Effector CD8-positive, alpha-beta T cell (primary cell): ENCODE results near the gene MLLT3.

ENCODE experiments used
- DNase-seq: peaks from one replicate; lab custom pipeline; 2025; lab: John Stamatoyannopoulos, UW

Gene MLLT3

GRCh38 chr9:20557890-20558565, 64.3 kb downstream of the MLLT3 start:
- DNase-seq, result no peak

GRCh38 chr9:20557285-20557684, 65.0 kb downstream of the MLLT3 start:
- DNase-seq, result no peak

- no peak for DNase-seq
These were observed 68.6 kb downstream of the MLLT3 start for GRCh38 chr9:20553558-20554149.

GRCh38 chr9:20552874-20553557, 69.3 kb downstream of the MLLT3 start:
- no peak for DNase-seq

GRCh38 chr9:20551835-20552234, 70.5 kb downstream of the MLLT3 start:
- DNase-seq, result no peak

GRCh38 chr9:20551236-20551635, 71.1 kb downstream of the MLLT3 start:
- DNase-seq, result no peak

GRCh38 chr9:20550326-20550725, 72.0 kb downstream of the MLLT3 start:
- no peak for DNase-seq

- DNase-seq, result no peak
These were observed 73.2 kb downstream of the MLLT3 start for GRCh38 chr9:20549053-20549452.

GRCh38 chr9:20545023-20545622, 77.2 kb downstream of the MLLT3 start:
- DNase-seq, result no peak

GRCh38 chr9:20540169-20540863, 82.0 kb downstream of the MLLT3 start:
- DNase-seq, result no peak

- DNase-seq, result no peak
These were observed 83.3 kb downstream of the MLLT3 start for GRCh38 chr9:20538956-20539355.

GRCh38 chr9:20538092-20538491, 84.2 kb downstream of the MLLT3 start:
- no peak for DNase-seq

GRCh38 chr9:20537294-20537693, 85.0 kb downstream of the MLLT3 start:
- DNase-seq, result no peak

GRCh38 chr9:20532584-20532983, 89.7 kb downstream of the MLLT3 start:
- DNase-seq, result no peak

GRCh38 chr9:20529837-20530236, 92.5 kb downstream of the MLLT3 start:
- no peak for DNase-seq

GRCh38 chr9:20528253-20528652, 94.0 kb downstream of the MLLT3 start:
- no peak for DNase-seq

- no peak for DNase-seq
These were observed 95.6 kb downstream of the MLLT3 start for GRCh38 chr9:20526500-20527319.

GRCh38 chr9:20524776-20525175, 97.5 kb downstream of the MLLT3 start:
- DNase-seq, result no peak

- DNase-seq, result no peak
These were observed 103.6 kb downstream of the MLLT3 start for GRCh38 chr9:20518737-20519136.

GRCh38 chr9:20513126-20513913, 109.0 kb downstream of the MLLT3 start:
- DNase-seq, result no peak

- DNase-seq, result no peak
These were observed 109.7 kb downstream of the MLLT3 start for GRCh38 chr9:20512636-20513035.
